ENCODE results near the gene NBR1. TPM values are rescaled to one million over a fixed set of nuclear protein-coding genes. Genes with fewer than 3 reads are reported as not detected.
A peak's percentile ranks its signal among the peaks of the same experiment; 100 is the strongest.
"Not testable (repeated sequence)": the region's sequence is repeated elsewhere in the genome, so short reads cannot be mapped to it uniquely, and the experiment has no call there.

NBR1 gene
- total and polyA plus RNA-seq, 4 donors = 52.3 to 99.1 (median 74.5) TPM

DNA sequence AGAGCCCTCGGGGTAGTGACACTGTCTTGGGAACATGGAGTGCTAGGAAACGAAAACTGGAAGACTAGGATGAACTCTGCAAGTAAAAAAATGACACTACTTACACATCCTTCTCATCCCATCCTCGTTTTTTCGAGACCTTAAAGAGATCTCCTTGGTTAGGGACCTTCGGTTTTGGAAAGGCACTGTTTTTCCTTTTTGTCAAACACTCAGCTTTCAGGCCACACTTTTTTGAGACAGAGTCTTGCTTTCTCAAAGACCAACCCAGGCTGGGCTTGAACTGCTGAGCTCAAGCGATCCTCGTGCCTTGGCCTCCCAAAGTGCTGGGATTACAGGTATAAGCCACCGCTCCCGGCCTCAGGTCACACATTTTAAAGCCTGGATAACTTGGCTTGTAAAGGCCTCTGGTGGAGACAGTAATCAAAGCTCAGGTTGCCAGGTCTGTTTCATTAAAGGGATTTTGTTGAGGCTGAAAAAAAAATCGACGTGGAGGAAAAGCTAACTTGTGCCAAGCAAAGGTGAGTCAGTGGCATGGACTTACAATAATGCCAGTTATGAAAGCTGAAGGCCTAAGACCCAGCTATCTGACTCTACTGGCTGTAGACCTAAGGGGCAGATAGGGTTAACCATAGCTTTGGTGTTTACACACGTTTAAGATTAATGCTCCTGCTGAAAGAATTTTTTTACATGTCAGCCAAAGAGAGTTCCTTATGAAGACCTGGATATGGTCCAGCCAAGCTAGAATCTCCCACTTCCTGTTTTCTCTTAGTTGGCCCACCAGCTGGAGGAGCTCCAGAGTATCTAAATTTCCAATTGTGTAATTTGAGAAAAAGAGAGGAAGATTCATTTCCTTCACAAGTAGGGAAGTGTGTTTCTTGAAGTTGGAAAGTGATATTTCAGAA, 823 bp downstream of the NBR1 start:
- Histone ChIP-seq H3K27me3 (ENCODE audit: control insufficient read depth in 1 of 2, insufficient read depth in 2 of 2, low read length in 1 of 2) (no peaks in the 10 kb centered on the region), H3K9me3 (ENCODE audit: control insufficient read depth, low read length) (no peaks in the 10 kb centered on the region), H3K27ac (ENCODE audit: low read depth in 1 of 2, low read length in 2 of 2) (peak overlapping the region; percentile 88 to 97), H3K36me3 (ENCODE audit: control insufficient read depth in 1 of 2, insufficient read depth in 2 of 2, low read length in 1 of 2) (no peaks in the 10 kb centered on the region), H3K4me1 (ENCODE audit: control insufficient read depth in 1 of 2, insufficient read depth in 2 of 2, low read length in 2 of 2) (peaks cover 0 to 2% of the 10 kb centered on the region in 2 donors), H3K4me3 (ENCODE audit: low read length in 2 of 2) (peak overlapping the region; percentile 76 to 79)
- intact Hi-C loops (cut with DNase I) = loop anchor here (2.0 to 10.0 kb wide), 7 partner anchors 45 to 183 kb away; partner anchors contain the start of genes BRCA1 (in 2 of the 2) and VAT1 (in 2 of the 2)
- 5 to 6% methylated on average over 12 of the region's 12 CpGs for WGBS, 2 donors
- no peak for ATAC-seq (ENCODE audit: low FRiP score)
- peak in 1 of 2 donors; percentile 63 for DNase-seq

DNA sequence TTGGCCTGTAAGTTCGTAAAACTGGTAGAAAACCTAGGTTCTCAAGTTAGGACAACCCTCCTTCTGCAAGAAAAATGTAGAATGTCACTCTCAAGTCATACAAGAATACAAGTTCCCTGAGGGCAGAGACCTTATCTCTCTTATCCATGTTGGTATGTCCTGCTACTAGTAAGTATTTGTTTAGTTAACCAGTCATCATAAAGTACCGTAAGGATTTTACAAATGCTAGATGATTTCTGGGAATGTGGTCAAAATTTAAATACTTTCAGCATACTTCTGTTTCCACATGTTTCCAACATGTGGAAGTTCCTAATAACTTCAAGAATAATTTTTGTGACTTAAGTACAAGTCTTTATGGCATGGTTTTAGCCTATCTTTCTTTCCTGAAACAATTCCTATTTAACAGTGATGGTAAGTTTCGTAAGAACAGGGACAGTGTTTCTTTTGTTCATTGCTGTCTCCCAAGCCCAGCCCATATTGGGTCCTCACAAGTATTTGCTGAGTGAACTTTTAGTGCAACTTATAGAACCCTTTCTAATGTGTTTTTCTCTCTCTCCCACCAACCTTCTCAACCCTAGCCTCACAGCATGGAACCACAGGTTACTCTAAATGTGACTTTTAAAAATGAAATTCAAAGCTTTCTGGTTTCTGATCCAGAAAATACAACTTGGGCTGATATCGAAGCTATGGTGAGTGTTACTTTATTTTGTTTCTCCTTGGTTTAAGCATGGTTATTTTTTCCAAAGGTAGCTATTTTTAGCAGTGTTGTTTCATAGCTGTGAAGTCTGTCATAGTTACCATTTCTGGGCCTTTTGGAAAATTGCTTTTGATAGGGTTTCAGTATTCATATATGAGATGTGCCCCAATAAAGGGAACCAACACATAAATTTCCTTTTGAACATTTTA, 4.5 kb downstream of the NBR1 start:
- intact Hi-C loops (cut with DNase I) = loop anchor here (5.0 to 10.0 kb wide), 3 partner anchors 37 to 179 kb away; partner anchors contain the start of gene TMEM106A (in 1 of the 2)
- no peaks in the 10 kb centered on the region for H3K9me3 ChIP-seq (ENCODE audit: control insufficient read depth, low read length)
- peaks cover 0 to 4% of the 10 kb centered on the region in 2 donors for H3K4me1 ChIP-seq (ENCODE audit: control insufficient read depth in 1 of 2, insufficient read depth in 2 of 2, low read length in 2 of 2)
- no peaks in the 10 kb centered on the region for H3K27me3 ChIP-seq (ENCODE audit: control insufficient read depth in 1 of 2, insufficient read depth in 2 of 2, low read length in 1 of 2)
- WGBS, 2 donors = 13% methylated on average over 4 of the region's 4 CpGs
- H3K27ac ChIP-seq (ENCODE audit: low read depth in 1 of 2, low read length in 2 of 2) = peak overlapping the region in 1 of 2 donors; percentile 97
- DNase-seq = no peak
- ATAC-seq (ENCODE audit: low FRiP score) = no peak
- H3K4me3 ChIP-seq (ENCODE audit: low read length in 2 of 2) = peak overlapping the region in 1 of 2 donors; percentile 48
- H3K36me3 ChIP-seq (ENCODE audit: control insufficient read depth in 1 of 2, insufficient read depth in 2 of 2, low read length in 1 of 2) = no peaks in the 10 kb centered on the region

- DNase-seq = no peak
- WGBS, 2 donors = 36 to 37% methylated on average over 2 of the region's 2 CpGs
- no peaks in the 10 kb centered on the region for H3K27me3 ChIP-seq (ENCODE audit: control insufficient read depth in 1 of 2, insufficient read depth in 2 of 2, low read length in 1 of 2)
- intact Hi-C loops (cut with DNase I) = loop anchor here (5.0 to 10.0 kb wide), 3 partner anchors 36 to 179 kb away; partner anchors contain the start of gene TMEM106A (in 1 of the 2)
- ATAC-seq (ENCODE audit: low FRiP score) = no peak
- H3K36me3 ChIP-seq (ENCODE audit: control insufficient read depth in 1 of 2, insufficient read depth in 2 of 2, low read length in 1 of 2) = no peaks in the 10 kb centered on the region
- peaks cover 0 to 4% of the 10 kb centered on the region in 2 donors for H3K4me1 ChIP-seq (ENCODE audit: control insufficient read depth in 1 of 2, insufficient read depth in 2 of 2, low read length in 2 of 2)
- no peaks in the 10 kb centered on the region for H3K9me3 ChIP-seq (ENCODE audit: control insufficient read depth, low read length)
- no peak overlapping the region for H3K4me3 ChIP-seq (ENCODE audit: low read length in 2 of 2)
- peak overlapping the region; percentile 33 to 97 for H3K27ac ChIP-seq (ENCODE audit: low read depth in 1 of 2, low read length in 2 of 2)
Observed at GRCh38 chr17:43176119-43176570, 5.1 kb downstream of the NBR1 start.

GRCh38 chr17:43183921-43184320, 12.9 kb downstream of the NBR1 start:
- Histone ChIP-seq H3K36me3 (ENCODE audit: control insufficient read depth in 1 of 2, insufficient read depth in 2 of 2, low read length in 1 of 2) (peaks cover 0 to 5% of the 10 kb centered on the region in 2 donors), H3K27me3 (ENCODE audit: control insufficient read depth in 1 of 2, insufficient read depth in 2 of 2, low read length in 1 of 2) (no peaks in the 10 kb centered on the region), H3K27ac (ENCODE audit: low read depth in 1 of 2, low read length in 2 of 2) (no peak overlapping the region), H3K4me1 (ENCODE audit: control insufficient read depth in 1 of 2, insufficient read depth in 2 of 2, low read length in 2 of 2) (no peaks in the 10 kb centered on the region), H3K4me3 (ENCODE audit: low read length in 2 of 2) (no peak overlapping the region), H3K9me3 (ENCODE audit: control insufficient read depth, low read length) (no peaks in the 10 kb centered on the region)
- DNase-seq (no peak), ATAC-seq (ENCODE audit: low FRiP score) (no peak)
- intact Hi-C loops (cut with DNase I) = no loop called here
- WGBS, 2 donors = 88% methylated on average over 3 of the region's 3 CpGs

GRCh38 chr17:43186656-43187055, 15.6 kb downstream of the NBR1 start:
- H3K4me1 ChIP-seq (ENCODE audit: control insufficient read depth in 1 of 2, insufficient read depth in 2 of 2, low read length in 2 of 2); H3K27me3 ChIP-seq (ENCODE audit: control insufficient read depth in 1 of 2, insufficient read depth in 2 of 2, low read length in 1 of 2); ATAC-seq (ENCODE audit: low FRiP score); H3K9me3 ChIP-seq (ENCODE audit: control insufficient read depth, low read length); DNase-seq; intact Hi-C loops (cut with DNase I); H3K27ac ChIP-seq (ENCODE audit: low read depth in 1 of 2, low read length in 2 of 2); H3K4me3 ChIP-seq (ENCODE audit: low read length in 2 of 2): not testable (repeated sequence)
- peaks cover 4 to 14% of the 10 kb centered on the region in 2 donors for H3K36me3 ChIP-seq (ENCODE audit: control insufficient read depth in 1 of 2, insufficient read depth in 2 of 2, low read length in 1 of 2)
- 93% methylated on average over 5 of the region's 5 CpGs for WGBS, 2 donors

DNA sequence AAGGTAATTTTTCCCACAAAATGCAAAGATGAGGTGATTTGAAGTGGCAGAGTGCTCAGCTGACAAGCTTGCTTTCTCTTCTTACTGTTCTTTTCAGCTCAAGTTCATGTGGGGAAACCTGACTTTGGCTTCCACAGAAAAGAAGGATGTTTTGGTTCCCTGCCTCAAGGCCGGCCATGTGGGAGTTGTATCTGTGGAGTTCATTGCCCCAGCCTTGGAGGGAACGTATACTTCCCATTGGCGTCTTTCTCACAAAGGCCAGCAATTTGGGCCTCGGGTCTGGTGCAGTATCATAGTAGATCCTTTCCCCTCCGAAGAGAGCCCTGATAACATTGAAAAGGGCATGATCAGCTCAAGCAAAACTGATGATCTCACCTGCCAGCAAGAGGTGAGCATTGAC, 22.2 kb downstream of the NBR1 start:
- no peaks in the 10 kb centered on the region for H3K4me1 ChIP-seq (ENCODE audit: control insufficient read depth in 1 of 2, insufficient read depth in 2 of 2, low read length in 2 of 2)
- no peak overlapping the region for H3K27ac ChIP-seq (ENCODE audit: low read depth in 1 of 2, low read length in 2 of 2)
- intact Hi-C loops (cut with DNase I) = no loop called here
- DNase-seq (no peak), ATAC-seq (ENCODE audit: low FRiP score) (no peak)
- WGBS, 2 donors = 87 to 91% methylated on average over 5 of the region's 5 CpGs
- H3K36me3 ChIP-seq (ENCODE audit: control insufficient read depth in 1 of 2, insufficient read depth in 2 of 2, low read length in 1 of 2) = peaks cover 19 to 44% of the 10 kb centered on the region in 2 donors
- H3K9me3 ChIP-seq (ENCODE audit: control insufficient read depth, low read length) = no peaks in the 10 kb centered on the region
- no peaks in the 10 kb centered on the region for H3K27me3 ChIP-seq (ENCODE audit: control insufficient read depth in 1 of 2, insufficient read depth in 2 of 2, low read length in 1 of 2)
- H3K4me3 ChIP-seq (ENCODE audit: low read length in 2 of 2) = no peak overlapping the region

DNA sequence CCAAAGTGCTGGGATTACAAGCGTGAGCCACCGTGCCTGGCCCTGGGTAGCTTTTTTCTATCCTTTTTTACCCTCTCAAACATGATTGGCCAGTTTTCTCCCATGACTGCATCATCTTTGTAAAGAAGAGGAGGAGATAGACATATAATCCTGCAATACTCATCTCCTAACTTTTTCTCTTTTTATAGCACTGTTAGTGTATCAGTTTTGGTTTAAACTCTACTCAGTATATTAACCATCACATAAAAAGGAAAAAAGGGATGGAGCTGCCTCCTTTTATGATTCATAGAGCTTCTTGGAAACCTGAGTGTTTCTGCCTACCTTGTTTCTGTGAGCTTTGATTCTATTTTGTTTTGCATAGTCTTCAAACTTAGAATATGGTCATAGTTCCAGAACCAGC, 28.6 kb downstream of the NBR1 start:
- WGBS, 2 donors = 89 to 92% methylated on average over 2 of the region's 2 CpGs

GRCh38 chr17:43200127-43200526, 29.1 kb downstream of the NBR1 start:
- H3K36me3 ChIP-seq (ENCODE audit: control insufficient read depth in 1 of 2, insufficient read depth in 2 of 2, low read length in 1 of 2) = peaks cover 13 to 28% of the 10 kb centered on the region in 2 donors
- 56 to 63% methylated on average over 4 of the region's 4 CpGs for WGBS, 2 donors
- no peak overlapping the region for H3K4me3 ChIP-seq (ENCODE audit: low read length in 2 of 2)

More for the DNA sequence above, 28.6 kb downstream of the NBR1 start:
- DNase-seq = no peak
- Histone ChIP-seq H3K27me3 (ENCODE audit: control insufficient read depth in 1 of 2, insufficient read depth in 2 of 2, low read length in 1 of 2) (no peaks in the 10 kb centered on the region), H3K4me3 (ENCODE audit: low read length in 2 of 2) (no peak overlapping the region), H3K9me3 (ENCODE audit: control insufficient read depth, low read length) (no peaks in the 10 kb centered on the region), H3K36me3 (ENCODE audit: control insufficient read depth in 1 of 2, insufficient read depth in 2 of 2, low read length in 1 of 2) (peaks cover 13 to 31% of the 10 kb centered on the region in 2 donors), H3K4me1 (ENCODE audit: control insufficient read depth in 1 of 2, insufficient read depth in 2 of 2, low read length in 2 of 2) (no peaks in the 10 kb centered on the region), H3K27ac (ENCODE audit: low read depth in 1 of 2, low read length in 2 of 2) (no peak overlapping the region)
- intact Hi-C loops (cut with DNase I) = no loop called here
- ATAC-seq (ENCODE audit: low FRiP score) = no peak

More at GRCh38 chr17:43200127-43200526, 29.1 kb downstream of the NBR1 start:
- DNase-seq (no peak), ATAC-seq (ENCODE audit: low FRiP score) (no peak)
- intact Hi-C loops (cut with DNase I) = no loop called here
- Histone ChIP-seq H3K27me3 (ENCODE audit: control insufficient read depth in 1 of 2, insufficient read depth in 2 of 2, low read length in 1 of 2) (no peaks in the 10 kb centered on the region), H3K9me3 (ENCODE audit: control insufficient read depth, low read length) (no peaks in the 10 kb centered on the region), H3K4me1 (ENCODE audit: control insufficient read depth in 1 of 2, insufficient read depth in 2 of 2, low read length in 2 of 2) (no peaks in the 10 kb centered on the region), H3K27ac (ENCODE audit: low read depth in 1 of 2, low read length in 2 of 2) (no peak overlapping the region)
